GM18498 (cell line): ENCODE results near the gene PXDN.

Experiments
- ATAC-seq: cut with Tn5 transposase; IDR thresholded peaks from one replicate; pipeline ENCODE4 v1.9.1; 2021; ENCODE audit warnings: mild to moderate bottlenecking, moderate library complexity; ENCODE audit not compliant: unreplicated experiment

The PXDN gene

DNA sequence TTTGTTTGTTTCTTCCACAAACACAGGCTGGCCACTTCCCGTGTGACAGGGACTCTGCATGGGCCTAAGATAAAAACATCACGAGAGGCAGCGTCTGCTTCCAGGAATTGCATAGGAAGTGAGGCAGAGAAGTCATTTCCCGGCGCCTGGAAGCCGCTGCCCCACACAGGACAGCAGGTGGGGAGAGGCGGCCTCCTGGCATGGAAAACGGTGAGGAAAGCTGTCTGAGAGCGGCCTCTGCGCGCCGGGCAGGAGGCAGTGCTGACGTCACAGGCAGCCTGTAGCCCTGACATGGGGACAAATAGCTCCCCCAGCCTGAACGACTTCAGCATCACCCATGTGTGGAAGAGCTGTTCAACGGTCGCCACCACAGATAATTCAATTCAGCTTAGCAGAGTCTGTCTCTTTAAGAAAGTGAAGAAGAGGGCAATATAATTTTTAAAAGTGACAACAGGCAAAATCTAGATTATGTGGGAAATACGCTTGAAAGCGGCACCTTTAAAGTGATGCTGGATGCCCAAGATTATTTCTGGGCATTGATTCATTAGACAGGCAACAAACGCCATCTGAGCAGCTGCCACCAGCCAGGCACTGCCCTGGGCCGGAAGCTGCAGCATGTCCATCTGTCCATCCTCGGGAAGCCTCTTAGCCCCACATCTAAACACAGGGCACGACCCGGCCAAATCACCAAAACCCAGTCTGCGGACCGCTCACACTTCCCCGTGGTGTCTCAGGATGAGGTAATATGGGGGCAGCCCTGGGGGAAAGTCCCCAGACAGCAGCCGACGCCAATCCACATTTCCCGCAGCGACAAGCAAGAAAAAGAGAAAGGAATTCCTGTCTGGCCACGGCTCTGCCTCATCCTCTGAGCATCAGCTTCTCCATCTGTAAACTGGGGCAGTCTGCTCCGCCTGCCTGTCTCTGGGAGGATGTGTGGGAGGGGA is 138.9 kb downstream of the PXDN start:
- no peak for ATAC-seq

DNA sequence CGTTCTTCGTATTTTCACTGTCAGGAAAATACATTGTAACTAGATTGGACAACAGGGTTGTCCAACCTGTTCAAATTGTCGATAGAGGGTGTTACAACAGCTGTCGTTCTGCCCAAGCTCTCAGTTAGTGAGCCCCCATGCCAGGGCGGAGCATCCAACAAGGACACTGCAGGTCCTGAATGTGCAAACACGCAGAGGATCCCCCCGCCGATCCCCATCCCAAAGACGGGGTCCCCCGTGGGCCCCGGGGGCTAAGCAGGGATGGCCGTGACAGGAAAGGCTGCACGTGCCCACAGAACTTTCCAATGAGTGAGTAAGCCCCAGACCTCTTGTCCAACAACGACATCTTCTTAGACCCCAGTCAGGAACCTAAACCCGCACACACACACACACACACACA is 140.8 kb downstream of the PXDN start:
- no peak for ATAC-seq

DNA sequence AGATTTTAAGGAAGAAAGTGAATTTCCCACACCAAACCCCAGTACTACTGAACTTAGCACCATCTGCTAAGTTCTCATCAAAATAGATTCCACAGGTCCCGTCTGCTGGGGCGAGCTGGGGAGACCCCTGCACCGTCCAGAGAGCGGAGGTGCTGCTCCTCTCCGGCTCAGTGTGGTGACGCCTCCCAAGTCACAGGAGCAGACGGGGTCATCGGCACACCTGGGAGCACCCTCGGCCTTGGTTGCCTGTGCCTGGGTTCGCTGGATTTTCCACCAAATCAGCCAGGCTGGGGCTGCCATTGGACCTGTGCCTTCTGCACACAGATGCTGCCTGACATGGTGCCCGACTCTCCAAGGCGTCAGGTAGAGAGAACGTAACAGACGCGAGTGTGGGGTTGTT is 141.3 kb downstream of the PXDN start:
- no peak for ATAC-seq

DNA sequence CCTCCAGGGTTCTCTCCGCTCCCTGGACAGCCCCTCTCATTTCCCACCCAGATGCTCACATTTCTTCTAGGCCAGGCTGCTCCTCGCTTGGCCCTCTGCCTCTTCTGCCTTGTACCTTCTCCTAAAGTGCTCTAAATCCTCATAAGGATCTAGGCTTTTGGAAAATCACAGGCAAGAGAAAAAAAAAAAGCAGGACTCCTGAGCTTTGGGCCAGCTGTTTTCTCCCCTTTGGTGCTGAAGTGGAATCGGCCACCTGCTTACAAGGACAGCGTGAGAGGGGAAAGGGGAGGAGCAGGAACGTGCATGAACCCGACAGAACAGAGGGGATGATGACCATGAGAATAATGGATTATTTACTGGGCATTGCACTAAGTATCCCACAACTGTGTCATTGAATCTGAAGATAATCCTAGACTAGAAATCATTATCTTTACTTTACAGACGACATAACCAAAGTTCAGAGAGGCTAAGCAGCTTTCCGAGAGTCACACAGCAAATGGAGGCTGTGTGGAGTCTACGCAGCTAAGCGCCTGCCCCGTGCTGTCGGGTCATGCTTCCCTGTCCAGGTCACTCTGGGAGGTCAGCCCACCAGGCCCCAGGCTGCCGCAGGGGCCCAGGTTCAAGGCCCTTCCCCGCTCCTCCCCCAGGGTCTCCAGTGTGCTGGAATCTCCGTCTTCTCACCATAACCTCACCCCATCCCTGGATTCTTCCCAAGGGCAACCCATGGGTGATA is 141.9 kb downstream of the PXDN start:
- ATAC-seq: no peak

DNA sequence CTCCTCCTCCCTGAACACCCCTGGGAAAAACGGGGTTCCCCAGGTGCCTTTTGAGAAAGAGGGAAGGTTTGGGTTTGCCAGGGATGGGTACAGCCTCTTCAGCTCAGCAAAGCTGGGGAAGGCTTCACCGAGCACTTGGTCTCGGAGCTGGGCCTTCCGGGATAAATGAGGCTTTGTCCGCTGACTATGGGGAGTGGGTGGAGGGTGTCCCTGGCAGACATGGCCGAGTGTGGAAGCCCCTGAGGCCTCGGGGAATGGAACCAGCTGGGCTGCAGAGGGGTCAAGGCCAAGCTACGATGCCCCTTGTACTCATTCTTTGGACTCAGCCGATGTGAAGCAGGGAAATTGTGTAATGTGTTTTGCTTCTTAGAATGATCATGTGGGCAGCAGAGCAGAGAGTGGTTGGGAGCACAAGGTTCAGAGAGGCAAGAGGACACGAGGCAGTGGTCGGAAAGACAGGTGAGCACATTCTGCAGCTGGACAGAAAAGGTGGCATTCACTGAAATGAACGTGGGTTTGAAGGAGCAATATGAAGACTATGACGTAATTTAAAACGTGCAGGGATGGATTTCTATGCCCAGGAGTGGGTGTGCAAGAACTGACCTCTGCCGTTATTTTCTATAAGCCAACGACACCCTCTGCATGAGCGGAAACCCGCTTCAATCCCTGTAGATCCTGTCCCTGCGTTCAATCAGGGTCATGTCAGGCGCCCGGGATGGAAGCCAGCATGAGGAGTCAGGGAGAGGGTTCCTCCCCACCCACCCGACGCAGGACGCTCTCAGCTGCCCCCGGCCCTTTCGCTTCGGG is 142.6 kb downstream of the PXDN start:
- no peak for ATAC-seq

DNA sequence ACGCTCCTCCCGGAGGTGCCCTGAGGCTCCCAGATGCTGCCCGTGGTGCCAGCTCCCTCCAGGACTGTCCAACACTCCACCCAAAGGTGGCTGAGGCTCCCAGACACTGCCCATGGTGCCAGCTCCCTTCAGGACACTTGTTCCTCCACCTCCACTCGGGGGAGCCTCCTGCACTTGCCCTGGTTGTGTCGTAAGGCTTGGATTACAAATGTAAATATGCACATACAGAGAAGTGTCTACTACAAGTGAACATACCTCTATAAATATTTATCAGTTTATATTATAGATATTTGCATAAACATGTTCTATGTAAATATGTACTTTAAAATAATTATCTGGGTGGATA is 143.3 kb downstream of the PXDN start:
- ATAC-seq: no peak

DNA sequence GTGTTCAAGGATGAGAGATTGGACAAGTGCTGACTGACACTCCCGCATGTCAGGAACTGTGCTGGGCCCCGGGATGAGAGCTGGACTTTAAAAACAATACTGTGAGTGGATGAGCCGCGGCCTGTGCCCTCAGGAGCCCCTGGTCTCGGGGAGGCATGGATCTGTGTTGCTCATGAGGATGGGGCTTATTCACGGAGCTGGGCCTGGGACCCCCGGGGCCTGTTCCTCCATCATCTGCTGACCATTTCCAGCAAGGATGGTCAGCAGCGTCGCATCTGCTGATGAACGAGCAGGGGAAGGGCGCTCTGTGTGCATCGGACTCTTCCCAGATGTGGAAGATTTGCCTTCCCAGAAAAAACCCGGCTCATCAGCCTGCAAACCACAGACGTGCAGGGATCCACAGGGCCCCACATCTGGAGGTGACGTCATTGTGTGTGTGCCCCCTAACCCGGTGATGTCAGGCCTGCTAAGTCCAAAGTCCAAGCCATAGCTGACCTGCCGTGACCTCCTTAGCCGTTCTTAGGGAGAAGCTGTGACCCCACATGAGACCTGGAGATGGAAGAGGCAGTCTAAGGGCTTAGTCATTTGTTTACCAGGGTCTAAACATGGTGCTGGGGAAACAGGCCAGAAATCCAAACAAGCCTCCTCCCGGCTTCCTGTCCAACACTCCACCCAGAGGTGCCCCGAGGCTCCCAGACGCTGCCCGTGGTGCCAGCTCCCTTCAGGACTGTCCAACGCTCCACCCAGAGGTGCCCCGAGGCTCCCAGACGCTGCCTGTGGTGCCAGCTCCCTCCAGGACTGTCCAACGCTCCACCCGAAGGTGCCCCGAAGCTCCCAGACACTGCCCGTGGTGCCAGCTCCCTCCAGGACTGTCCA is 143.9 kb downstream of the PXDN start:
- ATAC-seq: no peak

DNA sequence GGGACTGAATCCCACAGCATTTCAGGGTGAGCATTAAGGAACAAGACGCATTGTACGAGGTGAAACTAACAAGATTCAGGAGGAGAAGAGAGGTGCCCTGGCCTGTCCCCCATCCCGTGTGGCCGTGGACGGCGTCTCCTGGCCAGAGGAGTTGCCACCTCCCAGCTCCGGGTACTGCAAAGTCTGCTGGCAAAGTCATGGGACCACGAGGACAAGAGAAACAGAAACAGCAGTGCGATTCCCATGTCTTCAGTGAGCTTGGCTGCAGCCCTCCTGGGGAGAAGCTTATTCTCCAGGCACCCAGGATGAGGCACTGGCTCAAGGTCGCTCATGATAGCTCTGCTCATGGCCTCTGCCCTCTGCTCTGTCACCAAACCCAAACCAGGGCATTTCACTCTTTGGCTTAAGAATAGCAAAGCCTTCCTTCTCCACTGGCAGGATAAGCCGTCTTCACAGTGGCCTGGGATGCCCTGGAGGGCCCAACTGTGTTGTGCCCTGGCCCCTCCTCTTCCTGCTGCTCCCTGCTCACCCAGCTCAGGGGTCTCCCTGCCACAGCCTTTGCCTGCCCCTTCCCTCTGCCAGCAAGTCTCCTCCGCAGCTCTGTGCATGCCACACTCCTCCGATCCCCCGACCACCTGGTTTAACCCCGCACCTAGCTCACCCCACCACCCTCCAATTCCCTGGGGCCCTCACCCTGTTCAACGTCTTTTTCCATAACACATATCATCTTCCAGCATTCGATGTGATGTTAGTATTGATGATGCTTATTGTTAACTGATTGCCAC is 144.8 kb downstream of the PXDN start:
- no peak for ATAC-seq

DNA sequence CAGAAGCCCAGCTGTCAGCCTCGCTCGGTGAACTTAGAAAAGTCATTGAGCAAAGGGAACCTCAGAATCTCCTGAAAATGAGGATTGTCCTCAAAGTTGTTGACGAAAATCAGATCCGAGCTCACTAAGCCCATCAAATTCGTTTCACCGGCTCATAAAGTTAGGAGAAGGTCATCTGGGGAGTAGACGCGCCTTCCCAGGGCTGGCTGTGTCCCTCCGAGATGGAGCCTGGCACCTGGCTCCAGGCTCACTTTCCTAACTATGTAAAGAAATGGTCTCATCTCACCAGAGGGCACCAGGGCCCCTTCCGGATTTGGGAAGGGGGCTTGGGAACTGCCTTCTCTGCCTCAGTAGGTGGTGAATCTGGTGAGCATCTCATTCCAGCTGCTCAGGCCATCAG is 145.5 kb downstream of the PXDN start:
- ATAC-seq: no peak

DNA sequence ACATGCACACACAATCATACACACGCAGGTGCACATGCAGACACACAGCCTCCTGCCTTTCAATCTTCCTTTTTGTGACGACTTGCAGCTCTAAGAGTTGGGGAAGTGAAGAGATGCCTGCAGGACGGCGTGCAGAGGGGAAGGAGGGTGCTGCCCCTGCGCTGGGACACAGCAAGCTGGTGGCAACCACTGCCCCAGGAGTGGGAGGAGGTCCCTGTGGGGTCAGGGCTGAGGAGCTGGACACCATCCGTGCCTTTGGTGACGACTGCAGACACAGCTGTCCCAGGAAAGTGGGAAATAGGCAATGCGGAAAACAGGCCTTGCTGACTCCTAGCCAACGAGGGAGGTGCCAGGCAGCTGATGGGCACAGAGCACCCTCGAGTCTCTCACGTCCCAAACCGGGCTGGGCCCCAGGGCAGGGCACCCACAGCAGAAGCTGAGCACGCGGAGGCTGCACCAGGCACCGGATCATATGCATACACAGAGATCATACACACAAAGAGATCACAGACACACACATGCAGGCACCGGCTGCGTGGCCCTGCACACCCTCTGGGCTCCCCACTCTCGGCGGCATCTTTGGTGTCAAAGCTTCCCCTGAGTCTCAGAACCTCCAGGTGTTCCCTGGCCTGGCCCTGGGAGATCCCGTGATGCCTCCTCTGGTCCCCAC is 146.1 kb downstream of the PXDN start:
- no peak for ATAC-seq

DNA sequence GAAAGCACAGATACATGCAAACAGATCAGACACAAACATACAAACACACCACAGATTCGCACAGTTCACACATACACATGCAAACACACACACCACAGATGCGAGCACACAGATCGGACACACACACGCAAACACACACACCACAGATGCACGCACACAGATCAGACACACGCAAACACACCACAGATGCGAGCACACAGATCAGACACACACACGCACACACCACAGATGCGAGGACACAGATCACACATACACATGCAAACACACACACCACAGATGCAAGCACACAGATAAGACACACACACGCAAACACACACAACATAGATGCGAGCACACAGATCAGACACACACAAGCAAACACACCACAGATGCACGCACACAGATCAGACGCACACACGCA is 149.0 kb downstream of the PXDN start:
- no peak for ATAC-seq

DNA sequence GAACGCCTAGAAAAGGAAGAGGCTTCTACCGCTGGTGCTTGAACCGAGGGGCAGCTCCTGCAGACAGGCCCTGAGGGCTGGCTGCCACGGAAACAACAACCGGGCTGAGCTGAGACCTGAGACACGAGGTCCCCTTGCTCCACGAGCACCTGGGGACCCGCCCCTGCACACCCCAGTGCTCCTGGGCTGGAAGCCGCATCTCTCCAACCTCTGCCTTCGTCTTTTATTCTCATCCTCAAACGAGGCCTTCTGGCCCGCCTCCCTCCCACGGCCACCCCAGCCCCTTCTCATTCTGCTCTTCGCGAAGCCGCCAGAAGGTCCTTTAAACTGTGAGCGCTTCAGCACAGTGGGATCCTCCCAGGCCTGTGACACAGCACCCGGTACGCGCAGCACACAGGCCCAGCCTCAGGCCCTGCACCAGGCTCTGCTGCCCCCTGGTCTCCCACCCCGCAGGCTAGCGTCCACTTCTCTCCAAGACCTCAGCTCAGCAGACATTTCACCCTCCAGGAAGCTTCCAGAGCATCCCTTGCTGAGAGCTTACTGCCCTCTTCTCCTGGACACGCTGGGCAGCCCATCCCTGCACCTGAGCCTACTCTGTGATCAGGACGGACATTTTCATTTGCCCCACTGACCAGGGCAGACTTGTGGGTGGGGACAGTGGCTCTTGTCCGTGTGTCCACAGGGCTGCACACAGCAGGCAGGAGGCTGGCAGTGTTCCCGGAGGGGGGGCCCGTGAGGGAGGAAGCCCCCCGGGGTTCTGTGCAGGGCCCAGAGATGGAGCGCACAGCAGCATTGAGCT is 149.7 kb downstream of the PXDN start:
- no peak for ATAC-seq

DNA sequence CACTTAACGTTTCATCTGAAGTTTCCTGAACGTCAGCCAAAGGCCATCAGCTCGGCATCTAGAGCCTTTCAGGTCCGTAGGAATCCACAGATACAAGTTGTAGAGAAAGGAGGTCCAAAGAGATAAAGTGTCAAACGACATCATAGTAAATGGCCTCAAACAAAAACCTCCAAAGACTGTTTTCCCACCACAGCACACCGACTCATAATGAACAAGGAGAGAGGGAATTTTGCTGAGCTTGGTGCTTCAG is 150.3 kb downstream of the PXDN start:
- ATAC-seq: no peak

DNA sequence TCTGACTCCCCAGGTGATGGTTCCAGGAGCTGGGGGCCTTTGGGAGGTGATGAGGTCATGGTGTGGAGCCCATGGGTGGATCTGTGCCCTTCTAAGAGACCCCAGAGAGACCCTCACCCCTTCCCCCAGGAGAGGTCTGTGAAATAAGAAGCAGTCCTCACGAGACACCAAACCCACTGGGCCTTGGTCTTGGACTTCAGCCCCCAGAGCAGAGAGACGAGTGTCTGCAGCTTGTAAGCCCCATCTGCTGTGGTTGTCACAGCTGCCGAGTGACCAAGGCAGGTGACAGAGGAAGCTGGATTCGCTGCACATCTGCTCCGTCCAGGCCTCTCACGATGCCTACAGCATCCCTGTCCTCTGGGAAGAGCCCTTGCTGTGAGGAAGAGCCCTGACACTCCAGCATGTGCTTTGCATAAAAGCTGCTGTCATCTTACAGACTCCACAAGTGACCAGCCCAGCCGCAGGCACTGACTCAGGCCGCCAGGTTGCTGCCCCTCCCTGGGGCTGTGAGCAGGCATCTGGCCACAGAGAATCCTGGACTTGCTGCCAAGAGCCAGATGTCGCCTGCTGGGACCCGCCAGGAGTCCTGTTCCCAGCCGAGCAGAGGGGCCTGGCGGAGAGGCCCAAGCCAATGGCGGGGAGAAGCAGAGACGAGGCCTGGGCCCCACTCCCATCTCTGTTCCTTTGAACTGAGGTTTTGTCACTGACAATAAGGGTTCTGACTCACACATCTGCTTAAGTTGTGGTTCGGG is 150.8 kb downstream of the PXDN start:
- no peak for ATAC-seq

DNA sequence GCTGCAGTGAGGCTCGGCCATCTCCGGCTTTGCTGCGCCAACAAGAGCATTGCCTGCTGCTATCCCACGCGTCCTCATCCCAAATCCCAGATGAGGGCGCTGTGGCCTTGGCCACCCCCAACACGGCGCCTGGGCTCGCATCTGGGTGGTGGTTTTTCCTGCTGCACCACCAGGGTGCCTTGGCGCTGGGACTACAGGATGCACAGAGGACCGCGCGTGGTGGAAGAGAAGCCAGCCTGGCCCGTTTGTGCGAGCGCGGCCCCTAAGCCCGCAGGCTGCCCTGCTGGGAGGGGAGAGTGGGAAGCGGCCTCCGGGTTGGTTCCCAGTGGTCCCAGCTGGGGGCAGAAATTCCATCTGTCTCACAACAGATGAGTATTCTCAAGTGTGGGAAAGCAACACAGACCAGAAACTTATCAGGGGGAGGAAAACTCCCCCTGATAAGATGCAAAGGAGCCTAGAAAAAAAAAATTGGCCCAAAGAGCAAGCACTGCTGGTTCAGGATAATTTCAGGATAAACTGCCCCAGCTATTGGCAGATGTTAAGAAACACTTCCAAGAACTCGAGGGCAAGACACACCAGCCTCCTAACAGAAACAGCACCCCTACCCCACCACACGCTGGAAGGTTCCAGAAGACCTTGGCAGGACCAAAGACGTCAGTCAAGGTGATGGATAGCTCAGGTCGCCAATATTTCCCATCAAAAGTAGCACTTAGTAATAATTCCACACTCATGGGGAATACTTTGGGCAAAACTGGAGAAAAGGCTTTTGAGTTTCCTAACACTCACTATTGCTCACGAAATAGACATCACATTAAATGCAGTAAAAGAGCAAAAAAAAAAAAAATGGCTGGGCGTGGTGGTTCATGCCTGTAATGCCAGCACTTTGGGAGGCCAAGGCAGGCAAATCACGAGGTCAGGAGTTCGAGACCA is 152.1 kb downstream of the PXDN start:
- ATAC-seq: no peak

DNA sequence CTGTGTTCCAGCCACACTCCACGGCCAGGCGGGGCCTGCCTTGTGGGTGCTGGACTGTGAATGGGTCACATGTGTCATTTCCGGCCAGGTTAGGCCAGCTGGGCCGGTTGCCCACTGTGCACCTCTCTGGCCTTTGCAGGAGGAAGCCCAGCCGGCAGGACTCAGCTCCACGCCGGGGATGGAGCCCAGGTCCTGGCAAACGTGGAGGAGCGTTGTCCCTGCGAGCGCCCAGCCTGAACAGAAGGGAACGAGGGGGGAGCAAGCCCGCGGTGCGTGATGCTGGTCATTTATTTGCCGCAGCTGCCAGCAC is 152.9 kb downstream of the PXDN start:
- ATAC-seq: no peak
